Effector memory CD4-positive, alpha-beta T cell (primary cell): ENCODE measurements around the gene SLC13A5.
"Not testable (repeated sequence)": the region's sequence is repeated elsewhere in the genome, so short reads cannot be mapped to it uniquely, and the experiment has no call there.

ENCODE experiments used
- DNase-seq, 3 donors: peaks; one replicate each; pipeline ENCODE4 v3.0.0-alpha.2; 2020
- H3K27ac ChIP-seq: 2 replicates; pipeline ENCODE4 v1.7.0; 2013; ENCODE audit warnings: mild to moderate bottlenecking, low read length, moderate library complexity; ENCODE audit not compliant: insufficient read depth, poor library complexity, severe bottlenecking
- H3K27me3 ChIP-seq: replicated peaks from 2 replicates; pipeline ENCODE4 v1.7.0; 2013; ENCODE audit warnings: mild to moderate bottlenecking, low read length; ENCODE audit not compliant: insufficient read depth, control insufficient read depth, poor library complexity, severe bottlenecking
- H3K36me3 ChIP-seq: 2 replicates; pipeline ENCODE4 v1.7.0; 2013; ENCODE audit warnings: mild to moderate bottlenecking, low read length, moderate library complexity; ENCODE audit not compliant: control insufficient read depth, insufficient read depth
- H3K4me1 ChIP-seq: 2 replicates; pipeline ENCODE4 v1.7.0; 2013; ENCODE audit warnings: low read length, mild to moderate bottlenecking; ENCODE audit not compliant: control insufficient read depth, insufficient read depth, poor library complexity, severe bottlenecking
- H3K4me3 ChIP-seq: 2 replicates; pipeline ENCODE4 v1.7.0; 2013; ENCODE audit warnings: low read length, low read depth, mild to moderate bottlenecking; ENCODE audit not compliant: insufficient read depth, poor library complexity, severe bottlenecking
- H3K9me3 ChIP-seq: 2 replicates; pipeline ENCODE4 v1.7.0; 2013; ENCODE audit warnings: mild to moderate bottlenecking, low read length, moderate library complexity; ENCODE audit not compliant: control insufficient read depth

SLC13A5 gene

GRCh38 chr17:6702567-6703215, 10.5 kb downstream of the SLC13A5 start:
- Histone ChIP-seq H3K36me3 (no peaks in the 10 kb centered on the region), H3K9me3 (no peaks in the 10 kb centered on the region), H3K27me3 (no peaks in the 10 kb centered on the region), H3K27ac (no peak overlapping the region), H3K4me3 (no peak overlapping the region), H3K4me1 (no peaks in the 10 kb centered on the region)
- DNase-seq, result no peak

- no peaks in the 10 kb centered on the region for H3K4me1 ChIP-seq
- H3K9me3 ChIP-seq, result no peaks in the 10 kb centered on the region
- DNase-seq, result no peak
- H3K27ac ChIP-seq, result no peak overlapping the region
- H3K27me3 ChIP-seq, result no peaks in the 10 kb centered on the region
- no peaks in the 10 kb centered on the region for H3K36me3 ChIP-seq
- no peak overlapping the region for H3K4me3 ChIP-seq
Observed at GRCh38 chr17:6701719-6702118, 11.4 kb downstream of the SLC13A5 start.

GRCh38 chr17:6700948-6701307, 12.2 kb downstream of the SLC13A5 start:
- H3K4me1 ChIP-seq, result no peaks in the 10 kb centered on the region
- no peaks in the 10 kb centered on the region for H3K27me3 ChIP-seq
- H3K9me3 ChIP-seq, result no peaks in the 10 kb centered on the region
- H3K4me3 ChIP-seq, result no peak overlapping the region
- no peak for DNase-seq
- H3K36me3 ChIP-seq, result no peaks in the 10 kb centered on the region
- H3K27ac ChIP-seq, result no peak overlapping the region

GRCh38 chr17:6699997-6700947, 12.9 kb downstream of the SLC13A5 start:
- H3K27me3 ChIP-seq, result no peaks in the 10 kb centered on the region
- H3K36me3 ChIP-seq, result no peaks in the 10 kb centered on the region
- no peak overlapping the region for H3K4me3 ChIP-seq
- no peak for DNase-seq
- H3K27ac ChIP-seq, result no peak overlapping the region
- H3K4me1 ChIP-seq, result no peaks in the 10 kb centered on the region
- no peaks in the 10 kb centered on the region for H3K9me3 ChIP-seq

- no peaks in the 10 kb centered on the region for H3K27me3 ChIP-seq
- no peak overlapping the region for H3K27ac ChIP-seq
- no peaks in the 10 kb centered on the region for H3K9me3 ChIP-seq
- DNase-seq, result no peak
- H3K4me3 ChIP-seq, result no peak overlapping the region
- H3K36me3 ChIP-seq, result no peaks in the 10 kb centered on the region
- H3K4me1 ChIP-seq, result no peaks in the 10 kb centered on the region
Observed at GRCh38 chr17:6698004-6698403, 15.2 kb downstream of the SLC13A5 start.

- Histone ChIP-seq H3K27me3 (no peaks in the 10 kb centered on the region), H3K27ac (no peak overlapping the region), H3K4me1 (no peaks in the 10 kb centered on the region), H3K4me3 (no peak overlapping the region), H3K9me3 (no peaks in the 10 kb centered on the region), H3K36me3 (no peaks in the 10 kb centered on the region)
- no peak for DNase-seq
Observed at GRCh38 chr17:6696906-6697305, 16.3 kb downstream of the SLC13A5 start.

GRCh38 chr17:6695565-6695964, 17.6 kb downstream of the SLC13A5 start:
- Histone ChIP-seq H3K4me1 (no peaks in the 10 kb centered on the region), H3K9me3 (no peaks in the 10 kb centered on the region), H3K27me3 (no peaks in the 10 kb centered on the region), H3K27ac (no peak overlapping the region), H3K4me3 (no peak overlapping the region), H3K36me3 (no peaks in the 10 kb centered on the region)
- DNase-seq, result no peak

- no peak overlapping the region for H3K4me3 ChIP-seq
- H3K4me1 ChIP-seq, result no peaks in the 10 kb centered on the region
- H3K27me3 ChIP-seq, result no peaks in the 10 kb centered on the region
- H3K9me3 ChIP-seq, result no peaks in the 10 kb centered on the region
- no peak overlapping the region for H3K27ac ChIP-seq
- H3K36me3 ChIP-seq, result no peaks in the 10 kb centered on the region
- DNase-seq, result no peak
Observed at GRCh38 chr17:6695051-6695450, 18.1 kb downstream of the SLC13A5 start.

GRCh38 chr17:6691958-6692357, 21.2 kb downstream of the SLC13A5 start:
- not testable (repeated sequence) for H3K4me3 ChIP-seq, H3K27ac ChIP-seq, H3K9me3 ChIP-seq, H3K4me1 ChIP-seq, H3K27me3 ChIP-seq, H3K36me3 ChIP-seq, DNase-seq

GRCh38 chr17:6691546-6691945, 21.6 kb downstream of the SLC13A5 start:
- no peak for DNase-seq
- Histone ChIP-seq H3K4me3 (no peak overlapping the region), H3K4me1 (no peaks in the 10 kb centered on the region), H3K27ac (no peak overlapping the region), H3K9me3 (no peaks in the 10 kb centered on the region), H3K27me3 (no peaks in the 10 kb centered on the region), H3K36me3 (no peaks in the 10 kb centered on the region)
